Subcutaneous abdominal adipose tissue (tissue), 5 donors: ENCODE results near the gene FGF3.
"Not testable (repeated sequence)": the region's sequence is repeated elsewhere in the genome, so short reads cannot be mapped to it uniquely, and the experiment has no call there.

Source experiments
- H3K27ac ChIP-seq: one replicate; pipeline ENCODE4 v1.7.0; 2013; ENCODE audit warnings: low read depth, mild to moderate bottlenecking, inconsistent platforms, low read length, moderate library complexity
- H3K27me3 ChIP-seq, 5 donors: one replicate each; pipeline ENCODE4 v1.7.0; 2013; ENCODE audit warnings: low read length in 5 of 5, inconsistent platforms in 1 of 5; ENCODE audit not compliant: control insufficient read depth in 5 of 5, insufficient read depth in 4 of 5
- H3K36me3 ChIP-seq, 5 donors: one replicate each; pipeline ENCODE4 v1.7.0; 2013; ENCODE audit warnings: low read length in 5 of 5; ENCODE audit not compliant: control insufficient read depth in 5 of 5, insufficient read depth in 5 of 5
- H3K4me1 ChIP-seq, 5 donors: one replicate each; pipeline ENCODE4 v1.7.0; 2013; ENCODE audit warnings: low read length in 5 of 5, mild to moderate bottlenecking in 3 of 5, moderate library complexity in 1 of 5; ENCODE audit not compliant: control insufficient read depth in 5 of 5, insufficient read depth in 5 of 5
- H3K4me3 ChIP-seq, 5 donors: one replicate each; pipeline ENCODE4 v1.7.0; 2013; ENCODE audit warnings: low read length in 5 of 5, low read depth in 1 of 5
- H3K9ac ChIP-seq, 5 donors: one replicate each; pipeline ENCODE4 v1.7.0; 2013; ENCODE audit warnings: low read length in 5 of 5, mild to moderate bottlenecking in 4 of 5, moderate library complexity in 3 of 5
- H3K9me3 ChIP-seq, 5 donors: one replicate each; pipeline ENCODE4 v1.7.0; 2013; ENCODE audit warnings: low read length in 5 of 5; ENCODE audit not compliant: control insufficient read depth in 5 of 5
- donor health status: healthy.
- donor health status: healthy.
- donor health status: healthy.
- donor health status: healthy.
- donor health status: healthy.

The FGF3 gene

GRCh38 chr11:69774354-69775162, 44.7 kb downstream of the FGF3 start:
- Histone ChIP-seq H3K4me3 (no peak overlapping the region), H3K36me3 (no peaks in the 10 kb centered on the region), H3K4me1 (no peaks in the 10 kb centered on the region), H3K9me3 (peaks cover 0 to under 1% (median 0%) of the 10 kb centered on the region in 5 donors), H3K9ac (no peak overlapping the region), H3K27me3 (peaks cover 44 to 57% (median 48%) of the 10 kb centered on the region in 5 donors), H3K27ac (no peak overlapping the region)

GRCh38 chr11:69773626-69774353, 45.4 kb downstream of the FGF3 start:
- H3K27ac ChIP-seq: no peak overlapping the region
- peaks cover 0 to 8% (median 6%) of the 10 kb centered on the region in 5 donors for H3K9me3 ChIP-seq
- no peaks in the 10 kb centered on the region for H3K4me1 ChIP-seq
- H3K4me3 ChIP-seq: no peak overlapping the region
- no peak overlapping the region for H3K9ac ChIP-seq
- H3K36me3 ChIP-seq: no peaks in the 10 kb centered on the region
- peaks cover 48 to 62% (median 50%) of the 10 kb centered on the region in 5 donors for H3K27me3 ChIP-seq

- Histone ChIP-seq H3K9me3 (peaks cover 0 to 11% (median 7%) of the 10 kb centered on the region in 5 donors), H3K27ac (no peak overlapping the region), H3K36me3 (no peaks in the 10 kb centered on the region), H3K9ac (no peak overlapping the region), H3K4me3 (no peak overlapping the region), H3K4me1 (no peaks in the 10 kb centered on the region), H3K27me3 (peaks cover 40 to 54% (median 42%) of the 10 kb centered on the region in 5 donors)
These were observed 47.8 kb downstream of the FGF3 start for GRCh38 chr11:69771466-69771865.

GRCh38 chr11:69770540-69770939, 48.7 kb downstream of the FGF3 start:
- H3K36me3 ChIP-seq: no peaks in the 10 kb centered on the region

GRCh38 chr11:69765498-69765995, 53.7 kb downstream of the FGF3 start:
- Histone ChIP-seq H3K27me3 (peaks cover 7 to 27% (median 20%) of the 10 kb centered on the region in 5 donors), H3K27ac (no peak overlapping the region), H3K9ac (no peak overlapping the region), H3K4me1 (no peaks in the 10 kb centered on the region), H3K4me3 (no peak overlapping the region), H3K9me3 (peaks cover 0 to 12% (median 11%) of the 10 kb centered on the region in 5 donors), H3K36me3 (no peaks in the 10 kb centered on the region)

More at GRCh38 chr11:69770540-69770939, 48.7 kb downstream of the FGF3 start:
- peaks cover 32 to 45% (median 32%) of the 10 kb centered on the region in 5 donors for H3K27me3 ChIP-seq
- H3K9ac ChIP-seq: no peak overlapping the region
- no peak overlapping the region for H3K4me3 ChIP-seq
- no peaks in the 10 kb centered on the region for H3K4me1 ChIP-seq
- H3K9me3 ChIP-seq: peaks cover 0 to 11% (median 7%) of the 10 kb centered on the region in 5 donors
- H3K27ac ChIP-seq: no peak overlapping the region

GRCh38 chr11:69764918-69765317, 54.3 kb downstream of the FGF3 start:
- not testable (repeated sequence) for H3K36me3 ChIP-seq, H3K27ac ChIP-seq, H3K4me1 ChIP-seq, H3K4me3 ChIP-seq, H3K9ac ChIP-seq
- peaks cover 0 to 12% (median 11%) of the 10 kb centered on the region in 5 donors for H3K9me3 ChIP-seq
- H3K27me3 ChIP-seq: peaks cover 7 to 27% (median 23%) of the 10 kb centered on the region in 5 donors

- Histone ChIP-seq H3K4me3 (no peak overlapping the region), H3K36me3 (no peaks in the 10 kb centered on the region), H3K27me3 (peaks cover 5 to 21% (median 18%) of the 10 kb centered on the region in 5 donors), H3K27ac (no peak overlapping the region), H3K4me1 (no peaks in the 10 kb centered on the region), H3K9me3 (peaks cover 0 to 22% (median 15%) of the 10 kb centered on the region in 5 donors), H3K9ac (no peak overlapping the region)
These were observed 58.9 kb downstream of the FGF3 start for GRCh38 chr11:69760319-69760718.
